NK-92 (cell line): Measurements from ENCODE around the gene VAC14.

Source experiments
- DNase-seq: peaks from one replicate; lab custom pipeline; 2025; ENCODE audit not compliant: unreplicated experiment; lab: John Stamatoyannopoulos, UW

VAC14 gene

GRCh38 chr16:70764632-70765031 is 36.3 kb downstream of the VAC14 start:
- DNase-seq, result no peak

- DNase-seq, result no peak
Observed at GRCh38 chr16:70760221-70760620, 40.7 kb downstream of the VAC14 start.

GRCh38 chr16:70759666-70760065 is 41.3 kb downstream of the VAC14 start:
- no peak for DNase-seq

- no peak for DNase-seq
Observed at GRCh38 chr16:70758786-70759185, 42.2 kb downstream of the VAC14 start.

GRCh38 chr16:70757183-70757582 is 43.8 kb downstream of the VAC14 start:
- DNase-seq, result no peak

- DNase-seq, result no peak
Observed at GRCh38 chr16:70756071-70756470, 44.9 kb downstream of the VAC14 start.

- DNase-seq, result no peak
Observed at GRCh38 chr16:70754851-70755600, 45.9 kb downstream of the VAC14 start.

GRCh38 chr16:70754371-70754770 is 46.6 kb downstream of the VAC14 start:
- no peak for DNase-seq

GRCh38 chr16:70753694-70754325 is 47.1 kb downstream of the VAC14 start:
- no peak for DNase-seq

- no peak for DNase-seq
Observed at GRCh38 chr16:70753228-70753627, 47.7 kb downstream of the VAC14 start.

- no peak for DNase-seq
Observed at GRCh38 chr16:70752426-70752825, 48.5 kb downstream of the VAC14 start.

- no peak for DNase-seq
Observed at GRCh38 chr16:70751593-70751992, 49.4 kb downstream of the VAC14 start.

GRCh38 chr16:70750893-70751467 is 50.0 kb downstream of the VAC14 start:
- DNase-seq, result no peak

- no peak for DNase-seq
Observed at GRCh38 chr16:70749681-70750601, 51.0 kb downstream of the VAC14 start.

- DNase-seq, result no peak
Observed at GRCh38 chr16:70749006-70749678, 51.8 kb downstream of the VAC14 start.

- DNase-seq, result no peak
Observed at GRCh38 chr16:70747703-70748631, 53.0 kb downstream of the VAC14 start.

GRCh38 chr16:70746708-70747424 is 54.1 kb downstream of the VAC14 start:
- no peak for DNase-seq

- no peak for DNase-seq
Observed at GRCh38 chr16:70746040-70746707, 54.8 kb downstream of the VAC14 start.
